ENCODE results near the gene TM9SF4.

The TM9SF4 gene

DNA sequence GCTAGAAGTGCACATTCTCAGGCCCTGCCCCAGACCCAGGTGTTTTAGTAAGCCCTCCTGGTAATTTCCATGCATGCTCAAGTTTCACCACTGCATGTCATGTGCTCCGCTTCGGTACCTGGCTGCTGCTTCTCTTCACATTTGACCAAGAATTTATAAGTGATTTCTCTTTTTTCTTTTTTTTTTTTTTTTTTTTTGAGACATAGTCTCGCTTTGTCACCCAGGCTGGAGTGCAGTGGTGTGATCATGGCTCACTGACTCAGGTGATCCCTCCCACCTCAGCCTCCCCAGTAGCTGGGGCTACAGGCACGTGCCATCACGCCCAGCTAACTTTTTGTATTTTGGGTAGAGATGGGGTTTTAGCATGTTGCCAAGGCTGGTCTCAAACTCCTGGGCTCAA lies 16.0 kb downstream of the TM9SF4 start:
- no peak for DNase-seq (ENCODE audit: extremely low read depth, low read depth)
- TF ChIP-seq, protein P1, sequence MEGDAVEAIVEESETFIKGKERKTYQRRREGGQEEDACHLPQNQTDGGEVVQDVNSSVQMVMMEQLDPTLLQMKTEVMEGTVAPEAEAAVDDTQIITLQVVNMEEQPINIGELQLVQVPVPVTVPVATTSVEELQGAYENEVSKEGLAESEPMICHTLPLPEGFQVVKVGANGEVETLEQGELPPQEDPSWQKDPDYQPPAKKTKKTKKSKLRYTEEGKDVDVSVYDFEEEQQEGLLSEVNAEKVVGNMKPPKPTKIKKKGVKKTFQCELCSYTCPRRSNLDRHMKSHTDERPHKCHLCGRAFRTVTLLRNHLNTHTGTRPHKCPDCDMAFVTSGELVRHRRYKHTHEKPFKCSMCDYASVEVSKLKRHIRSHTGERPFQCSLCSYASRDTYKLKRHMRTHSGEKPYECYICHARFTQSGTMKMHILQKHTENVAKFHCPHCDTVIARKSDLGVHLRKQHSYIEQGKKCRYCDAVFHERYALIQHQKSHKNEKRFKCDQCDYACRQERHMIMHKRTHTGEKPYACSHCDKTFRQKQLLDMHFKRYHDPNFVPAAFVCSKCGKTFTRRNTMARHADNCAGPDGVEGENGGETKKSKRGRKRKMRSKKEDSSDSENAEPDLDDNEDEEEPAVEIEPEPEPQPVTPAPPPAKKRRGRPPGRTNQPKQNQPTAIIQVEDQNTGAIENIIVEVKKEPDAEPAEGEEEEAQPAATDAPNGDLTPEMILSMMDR (IDR thresholded peaks at IDR 0.05; ENCODE audit: low read depth, low read length, missing control alignments), result no peak
- H3K4me3 ChIP-seq (replicated peaks; ENCODE audit: low read depth, low read length), result no peak overlapping the region

DNA sequence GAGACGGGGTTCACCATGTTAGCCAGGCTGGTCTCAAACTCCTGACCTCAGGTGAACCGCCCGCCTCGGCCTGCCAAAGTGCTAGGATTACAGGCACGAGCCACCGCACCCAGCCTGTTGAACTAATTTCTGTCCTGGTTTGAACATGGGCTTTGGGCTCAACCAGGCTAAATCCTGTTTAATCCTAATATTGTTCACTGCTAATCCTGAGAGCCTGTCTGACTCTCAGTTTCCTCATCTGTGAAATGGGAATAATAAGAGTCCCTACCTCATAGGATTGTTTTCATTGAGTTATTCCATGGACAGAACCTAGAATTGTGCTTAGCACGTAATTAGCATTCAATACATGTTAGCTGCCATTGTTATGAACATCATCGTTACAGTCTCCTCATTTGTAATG lies 17.4 kb downstream of the TM9SF4 start:
- DNase-seq (ENCODE audit: extremely low read depth, low read depth), result no peak
- TF ChIP-seq, protein P1 (IDR thresholded peaks at IDR 0.05; ENCODE audit: low read depth, low read length, missing control alignments), result no peak
- no peak overlapping the region for H3K4me3 ChIP-seq (replicated peaks; ENCODE audit: low read depth, low read length)

DNA sequence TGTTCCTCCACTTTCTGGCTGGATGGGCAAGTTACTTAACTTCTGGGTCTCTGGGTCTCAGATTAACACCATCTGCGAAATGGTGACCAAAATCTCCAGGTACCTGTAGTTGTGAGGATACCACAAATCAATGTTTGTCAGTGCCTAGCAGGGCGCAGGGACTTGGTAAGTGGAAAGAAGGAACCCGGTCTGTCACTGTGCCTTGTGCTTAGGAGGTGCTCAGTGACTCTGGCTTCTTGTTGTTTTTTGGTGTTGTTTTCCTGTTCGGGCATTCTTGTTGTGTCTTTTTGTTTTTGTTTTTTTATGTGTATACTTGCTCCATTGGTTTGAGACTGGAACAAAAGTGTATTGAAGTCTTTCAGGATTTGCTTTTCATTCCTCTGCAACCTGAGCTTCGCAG lies 17.8 kb downstream of the TM9SF4 start:
- DNase-seq (ENCODE audit: extremely low read depth, low read depth), result no peak
- TF ChIP-seq, protein P1 (IDR thresholded peaks at IDR 0.05; ENCODE audit: low read depth, low read length, missing control alignments), result no peak
- no peak overlapping the region for H3K4me3 ChIP-seq (replicated peaks; ENCODE audit: low read depth, low read length)

DNA sequence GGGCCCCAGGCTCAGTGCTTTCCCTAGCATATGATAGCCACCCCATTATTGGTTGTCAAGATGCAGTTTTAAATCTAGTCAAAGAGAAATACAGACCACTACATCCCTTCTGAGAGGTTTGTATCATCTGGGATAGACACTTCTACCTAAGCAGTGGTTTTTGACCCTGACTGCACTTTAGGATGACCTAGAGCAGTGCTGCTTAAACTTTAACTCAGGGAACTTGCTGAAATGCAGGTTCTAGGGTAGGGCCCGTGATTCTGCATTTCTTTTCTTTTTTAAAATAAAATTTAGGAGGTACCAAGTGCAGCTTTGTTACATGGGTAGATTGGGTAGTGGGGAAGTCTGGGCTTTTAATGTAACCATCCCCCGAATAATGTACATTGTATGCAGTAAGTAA lies 18.7 kb downstream of the TM9SF4 start:
- DNase-seq (ENCODE audit: extremely low read depth, low read depth), result no peak
- TF ChIP-seq, protein P1 (IDR thresholded peaks at IDR 0.05; ENCODE audit: low read depth, low read length, missing control alignments), result no peak
- no peak overlapping the region for H3K4me3 ChIP-seq (replicated peaks; ENCODE audit: low read depth, low read length)

DNA sequence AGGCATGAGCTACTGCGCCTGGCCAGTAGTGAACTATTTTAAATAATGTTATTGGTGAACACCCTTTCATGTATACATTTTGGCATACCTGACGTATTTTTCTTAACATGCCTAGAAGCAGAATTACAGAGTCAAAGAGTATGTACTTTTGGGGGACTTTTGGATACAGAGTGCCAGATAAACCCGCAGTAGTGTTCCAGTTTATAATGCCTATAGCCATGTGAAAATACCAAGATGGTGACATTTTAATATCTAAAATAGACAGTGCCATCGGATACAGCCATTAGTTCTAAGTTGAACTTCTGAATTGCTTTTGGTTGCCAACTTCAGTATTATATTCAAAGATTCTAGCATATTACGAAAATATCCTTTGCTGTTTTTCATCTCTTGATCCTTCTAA lies 20.3 kb downstream of the TM9SF4 start:
- no peak overlapping the region for H3K4me3 ChIP-seq (replicated peaks; ENCODE audit: low read depth, low read length)
- TF ChIP-seq, protein P1 (IDR thresholded peaks at IDR 0.05; ENCODE audit: low read depth, low read length, missing control alignments), result no peak
- DNase-seq (ENCODE audit: extremely low read depth, low read depth), result no peak

DNA sequence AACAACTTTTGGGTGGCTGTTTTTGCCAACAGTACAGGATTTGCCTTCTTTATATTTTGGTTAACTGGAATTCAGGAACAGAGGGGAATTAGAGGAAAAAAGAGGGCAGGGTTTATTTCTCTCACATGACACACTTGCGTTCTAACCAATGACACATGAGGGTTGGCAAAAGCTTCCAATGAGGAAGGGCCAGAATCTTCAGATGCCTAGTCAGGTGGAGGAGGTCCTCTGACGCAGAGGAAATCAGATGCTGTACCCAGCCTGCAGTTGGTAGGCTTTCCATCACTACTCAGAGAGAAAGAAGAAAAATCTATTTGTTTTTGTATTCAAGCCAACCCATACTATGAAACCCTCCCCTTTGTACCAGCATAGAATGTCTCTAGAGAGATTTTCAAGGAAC lies 20.8 kb downstream of the TM9SF4 start:
- no peak overlapping the region for H3K4me3 ChIP-seq (replicated peaks; ENCODE audit: low read depth, low read length)
- no peak for DNase-seq (ENCODE audit: extremely low read depth, low read depth)
- TF ChIP-seq, protein P1 (IDR thresholded peaks at IDR 0.05; ENCODE audit: low read depth, low read length, missing control alignments), result no peak

DNA sequence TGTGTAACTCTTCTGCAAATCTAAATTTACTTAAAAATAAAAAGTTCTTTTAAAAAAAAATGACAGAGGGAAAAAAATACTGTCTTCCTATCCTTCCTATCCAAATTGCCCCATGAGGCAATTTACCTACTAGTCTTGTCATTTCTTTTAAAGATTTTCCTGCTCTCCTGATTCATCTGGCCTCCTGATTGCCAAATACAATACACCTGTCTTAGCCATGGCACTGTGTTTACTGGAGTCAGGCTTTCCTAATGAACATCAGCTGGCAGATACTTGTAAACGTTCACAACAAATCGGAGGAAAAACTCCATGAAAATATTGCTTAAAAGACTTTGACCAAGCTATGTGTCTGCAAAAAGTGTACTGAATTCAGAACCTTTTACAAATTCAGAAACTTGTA lies 21.5 kb downstream of the TM9SF4 start:
- TF ChIP-seq, protein P1 (IDR thresholded peaks at IDR 0.05; ENCODE audit: low read depth, low read length, missing control alignments), result no peak
- no peak for DNase-seq (ENCODE audit: extremely low read depth, low read depth)
- no peak overlapping the region for H3K4me3 ChIP-seq (replicated peaks; ENCODE audit: low read depth, low read length)

All from HFF-Myc (cell line).